WTC11 (cell line): ENCODE data around the gene AFF2.

Source experiments
- ARID4B ChIP-seq: sonication (generic); formaldehyde crosslinking; IDR thresholded peaks from 2 replicates; pipeline ENCODE4 v1.8.0; 2023; ENCODE audit warnings: missing genetic modification reagents, mild to moderate bottlenecking, borderline replicate concordance
- ESRRA ChIP-seq: sonication (generic); formaldehyde crosslinking; IDR thresholded peaks from 2 replicates; pipeline ENCODE4 v1.8.1; 2022; ENCODE audit warnings: mild to moderate bottlenecking, missing genetic modification reagents, borderline replicate concordance
- ETV6 ChIP-seq: sonication (generic); formaldehyde crosslinking; IDR thresholded peaks from 2 replicates; pipeline ENCODE4 v1.8.1; 2022; ENCODE audit warnings: mild to moderate bottlenecking, missing genetic modification reagents
- FOXK1 ChIP-seq: sonication (generic); formaldehyde crosslinking; IDR thresholded peaks from 2 replicates; pipeline ENCODE4 v1.8.0; 2022; ENCODE audit warnings: mild to moderate bottlenecking, moderate library complexity, missing genetic modification reagents
- NR1H2 ChIP-seq: sonication (generic); formaldehyde crosslinking; IDR thresholded peaks from 2 replicates; pipeline ENCODE4 v1.9.0; 2021; ENCODE audit warnings: mild to moderate bottlenecking, moderate library complexity, missing genetic modification reagents
- RORB ChIP-seq: fragments of 250-450 bp; sonication (Bioruptor Pico); IDR thresholded peaks from 2 replicates; pipeline ENCODE4 v1.9.0; 2021; ENCODE audit warnings: mild to moderate bottlenecking
- ZBTB21 ChIP-seq: sonication (generic); formaldehyde crosslinking; IDR thresholded peaks from 2 replicates; pipeline ENCODE4 v1.8.1; 2023; ENCODE audit warnings: mild to moderate bottlenecking, missing genetic modification reagents, borderline replicate concordance
- ZBTB43 ChIP-seq: sonication (generic); formaldehyde crosslinking; IDR thresholded peaks from 2 replicates; pipeline ENCODE4 v1.8.1; 2023; ENCODE audit warnings: mild to moderate bottlenecking, missing genetic modification reagents
- TF ChIP-seq, protein P1 (sequence below): fragments of 200-600 bp; IDR thresholded peaks from 2 replicates; pipeline ENCODE4 v1.8.0; 2022; ENCODE audit warnings: antibody characterized with exemption

- TF ChIP-seq, protein P1, sequence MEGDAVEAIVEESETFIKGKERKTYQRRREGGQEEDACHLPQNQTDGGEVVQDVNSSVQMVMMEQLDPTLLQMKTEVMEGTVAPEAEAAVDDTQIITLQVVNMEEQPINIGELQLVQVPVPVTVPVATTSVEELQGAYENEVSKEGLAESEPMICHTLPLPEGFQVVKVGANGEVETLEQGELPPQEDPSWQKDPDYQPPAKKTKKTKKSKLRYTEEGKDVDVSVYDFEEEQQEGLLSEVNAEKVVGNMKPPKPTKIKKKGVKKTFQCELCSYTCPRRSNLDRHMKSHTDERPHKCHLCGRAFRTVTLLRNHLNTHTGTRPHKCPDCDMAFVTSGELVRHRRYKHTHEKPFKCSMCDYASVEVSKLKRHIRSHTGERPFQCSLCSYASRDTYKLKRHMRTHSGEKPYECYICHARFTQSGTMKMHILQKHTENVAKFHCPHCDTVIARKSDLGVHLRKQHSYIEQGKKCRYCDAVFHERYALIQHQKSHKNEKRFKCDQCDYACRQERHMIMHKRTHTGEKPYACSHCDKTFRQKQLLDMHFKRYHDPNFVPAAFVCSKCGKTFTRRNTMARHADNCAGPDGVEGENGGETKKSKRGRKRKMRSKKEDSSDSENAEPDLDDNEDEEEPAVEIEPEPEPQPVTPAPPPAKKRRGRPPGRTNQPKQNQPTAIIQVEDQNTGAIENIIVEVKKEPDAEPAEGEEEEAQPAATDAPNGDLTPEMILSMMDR = no peak
- TF ChIP-seq ETV6 (CRISPR knock-in tag) = no peak
- no peak for TF ChIP-seq ESRRA (CRISPR knock-in tag)
- no peak for TF ChIP-seq ZBTB21 (CRISPR knock-in tag)
- TF ChIP-seq FOXK1 (CRISPR knock-in tag) = no peak
- no peak for TF ChIP-seq RORB (CRISPR knock-in tag)
- no peak for TF ChIP-seq NR1H2 (CRISPR knock-in tag)
- no peak for TF ChIP-seq ARID4B
- no peak for TF ChIP-seq ZBTB43 (CRISPR knock-in tag)
Observed at GRCh38 chrX:149021159-149021558, 520.7 kb downstream of the AFF2 start.
